ENCODE results near the gene APMAP. TPM values are rescaled to one million over a fixed set of nuclear protein-coding genes. Genes with fewer than 3 reads are reported as not detected.

The APMAP gene
- total and polyA plus RNA-seq, 7 donors: 9.6 to 55.8 (median 25.7) TPM

DNA sequence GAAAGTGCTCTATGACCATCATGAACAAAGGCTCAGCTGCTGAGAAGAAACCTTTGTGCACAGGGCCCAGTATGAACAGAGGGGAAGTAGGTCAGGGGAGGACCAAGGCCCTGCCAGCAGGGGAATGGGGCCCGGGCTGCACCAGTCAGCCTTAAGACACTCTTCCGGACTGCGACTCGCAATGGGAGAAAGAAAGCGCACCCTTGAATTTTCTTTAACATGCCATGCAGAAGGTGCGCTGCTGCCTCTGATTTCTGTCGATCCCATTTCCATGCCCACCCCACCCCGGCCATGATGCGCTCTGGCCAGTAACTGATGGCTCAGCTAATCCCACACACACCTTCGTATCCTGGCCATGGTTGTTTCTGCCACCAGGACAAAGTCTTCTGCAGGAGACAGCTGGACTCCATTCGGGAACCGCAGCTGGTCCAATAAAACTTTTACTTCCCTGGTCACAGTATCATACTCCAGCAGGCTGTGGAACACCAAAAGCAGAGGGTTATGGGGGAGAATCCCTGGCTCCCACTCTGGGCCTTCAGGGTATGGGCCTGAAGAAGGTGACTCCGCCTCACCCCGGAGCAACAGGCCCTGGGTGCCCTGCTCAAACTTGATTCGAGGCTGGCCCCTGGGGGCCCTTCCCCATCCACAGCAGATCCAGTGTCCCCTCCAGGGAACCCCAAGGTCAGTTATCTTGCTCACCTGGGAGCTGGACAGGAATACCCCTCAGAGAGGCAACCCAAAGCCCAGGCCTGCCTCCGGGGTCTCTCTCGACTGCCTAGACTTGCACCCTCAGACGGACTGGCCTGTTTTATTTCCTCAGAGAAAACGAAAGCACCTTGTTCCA is 23.1 kb downstream of the APMAP start:
- Histone ChIP-seq H3K27me3 (no peaks in the 10 kb centered on the region), H3K9me3 (no peaks in the 10 kb centered on the region), H3K36me3 (peaks cover under 1 to 93% (median 46%) of the 10 kb centered on the region in 4 donors), H3K27ac (no peak overlapping the region), H3K4me1 (no peaks in the 10 kb centered on the region), H3K4me3 (no peak overlapping the region)
- intact Hi-C loops (cut with DNase I): no loop called here
- TF ChIP-seq POLR2A (IDR thresholded peaks at IDR 0.05) (no peak), EP300 (IDR thresholded peaks at IDR 0.05) (no peak), POLR2AphosphoS5 (IDR thresholded peaks at IDR 0.05) (no peak)
- TF ChIP-seq, protein P1, sequence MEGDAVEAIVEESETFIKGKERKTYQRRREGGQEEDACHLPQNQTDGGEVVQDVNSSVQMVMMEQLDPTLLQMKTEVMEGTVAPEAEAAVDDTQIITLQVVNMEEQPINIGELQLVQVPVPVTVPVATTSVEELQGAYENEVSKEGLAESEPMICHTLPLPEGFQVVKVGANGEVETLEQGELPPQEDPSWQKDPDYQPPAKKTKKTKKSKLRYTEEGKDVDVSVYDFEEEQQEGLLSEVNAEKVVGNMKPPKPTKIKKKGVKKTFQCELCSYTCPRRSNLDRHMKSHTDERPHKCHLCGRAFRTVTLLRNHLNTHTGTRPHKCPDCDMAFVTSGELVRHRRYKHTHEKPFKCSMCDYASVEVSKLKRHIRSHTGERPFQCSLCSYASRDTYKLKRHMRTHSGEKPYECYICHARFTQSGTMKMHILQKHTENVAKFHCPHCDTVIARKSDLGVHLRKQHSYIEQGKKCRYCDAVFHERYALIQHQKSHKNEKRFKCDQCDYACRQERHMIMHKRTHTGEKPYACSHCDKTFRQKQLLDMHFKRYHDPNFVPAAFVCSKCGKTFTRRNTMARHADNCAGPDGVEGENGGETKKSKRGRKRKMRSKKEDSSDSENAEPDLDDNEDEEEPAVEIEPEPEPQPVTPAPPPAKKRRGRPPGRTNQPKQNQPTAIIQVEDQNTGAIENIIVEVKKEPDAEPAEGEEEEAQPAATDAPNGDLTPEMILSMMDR (IDR thresholded peaks at IDR 0.05): no peak
- WGBS, 2 donors: 81 to 93% methylated on average over 19 of the region's 19 CpGs
- peak; percentile 48 for DNase-seq

DNA sequence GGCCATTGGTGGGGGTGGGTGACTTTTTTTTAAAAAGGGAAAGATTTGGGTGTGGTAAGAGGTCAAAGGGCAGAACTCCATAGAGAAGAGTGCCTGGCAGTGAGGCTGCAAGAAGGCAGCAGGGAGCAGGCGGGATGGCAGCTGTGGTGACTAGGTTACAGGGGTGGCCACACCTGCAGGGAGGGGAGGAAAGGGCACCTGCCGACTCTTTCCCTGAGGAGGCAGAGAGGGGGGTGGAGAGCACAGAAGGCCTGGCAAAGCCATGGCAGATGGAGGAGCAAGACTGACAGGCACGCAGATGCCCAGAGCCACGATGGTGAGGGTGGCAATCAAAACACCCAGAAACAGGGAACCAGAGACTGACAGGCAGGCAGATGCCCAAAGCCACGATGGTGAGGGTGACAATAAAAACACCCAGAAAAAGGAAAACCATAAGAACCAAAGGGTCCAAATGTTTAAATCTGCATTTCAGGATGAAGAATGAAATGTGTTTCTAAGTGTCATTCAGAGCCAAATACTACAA is 24.2 kb downstream of the APMAP start:
- Histone ChIP-seq H3K27ac (no peak overlapping the region), H3K4me1 (no peaks in the 10 kb centered on the region), H3K4me3 (no peak overlapping the region), H3K36me3 (peaks cover 11 to 97% (median 56%) of the 10 kb centered on the region in 4 donors), H3K27me3 (no peaks in the 10 kb centered on the region), H3K9me3 (no peaks in the 10 kb centered on the region)
- peak; percentile 10 for DNase-seq
- no peak for TF ChIP-seq POLR2A (IDR thresholded peaks at IDR 0.05)
- TF ChIP-seq EP300 (IDR thresholded peaks at IDR 0.05): no peak
- TF ChIP-seq, protein P1 (IDR thresholded peaks at IDR 0.05): no peak
- no peak for TF ChIP-seq POLR2AphosphoS5 (IDR thresholded peaks at IDR 0.05)
- intact Hi-C loops (cut with DNase I): no loop called here
- WGBS, 2 donors: 23 to 71% methylated on average over 5 of the region's 5 CpGs

DNA sequence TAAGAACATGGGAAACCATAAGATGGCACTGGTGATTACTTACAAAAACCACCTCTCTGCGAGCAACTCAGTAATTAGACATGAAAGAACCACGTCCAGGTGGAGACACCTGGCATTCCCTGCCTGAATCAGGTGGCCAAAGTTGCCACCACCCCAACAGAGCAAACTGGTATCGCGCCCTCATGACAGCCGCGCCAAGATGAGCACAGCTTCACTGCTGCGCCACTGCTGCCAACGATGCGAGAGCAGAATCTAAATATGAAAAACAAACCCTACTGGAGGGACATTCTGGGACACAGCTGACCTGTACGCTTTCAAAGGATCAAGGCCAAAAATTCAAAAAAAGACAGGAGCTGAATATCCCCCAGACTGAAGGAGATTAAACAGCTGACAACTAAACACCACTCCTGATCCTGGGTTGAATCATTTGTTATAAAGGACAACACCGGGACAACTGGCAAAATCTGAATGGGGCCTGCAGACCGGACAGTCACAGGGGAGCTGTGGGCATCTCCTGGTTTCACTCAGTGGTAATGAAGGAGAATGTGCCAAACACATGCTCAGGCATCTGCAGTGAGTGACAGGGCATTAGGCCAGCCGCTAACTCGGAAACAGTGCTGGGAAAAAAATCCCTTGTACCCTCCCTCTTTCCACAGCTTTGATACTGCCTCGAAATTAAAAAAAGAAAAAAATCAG is 26.1 kb downstream of the APMAP start:
- TF ChIP-seq, protein P1 (IDR thresholded peaks at IDR 0.05): no peak
- no peak for TF ChIP-seq POLR2A (IDR thresholded peaks at IDR 0.05)
- no peak for TF ChIP-seq POLR2AphosphoS5 (IDR thresholded peaks at IDR 0.05)
- TF ChIP-seq EP300 (IDR thresholded peaks at IDR 0.05): no peak
- peak; percentile 30 for DNase-seq
- Histone ChIP-seq H3K27ac (no peak overlapping the region), H3K9me3 (no peaks in the 10 kb centered on the region), H3K4me3 (no peak overlapping the region), H3K36me3 (peaks cover 17 to 96% (median 62%) of the 10 kb centered on the region in 4 donors), H3K4me1 (no peaks in the 10 kb centered on the region), H3K27me3 (no peaks in the 10 kb centered on the region)
- 95 to 96% methylated on average over 15 of the region's 15 CpGs for WGBS, 2 donors
- intact Hi-C loops (cut with DNase I): no loop called here

DNA sequence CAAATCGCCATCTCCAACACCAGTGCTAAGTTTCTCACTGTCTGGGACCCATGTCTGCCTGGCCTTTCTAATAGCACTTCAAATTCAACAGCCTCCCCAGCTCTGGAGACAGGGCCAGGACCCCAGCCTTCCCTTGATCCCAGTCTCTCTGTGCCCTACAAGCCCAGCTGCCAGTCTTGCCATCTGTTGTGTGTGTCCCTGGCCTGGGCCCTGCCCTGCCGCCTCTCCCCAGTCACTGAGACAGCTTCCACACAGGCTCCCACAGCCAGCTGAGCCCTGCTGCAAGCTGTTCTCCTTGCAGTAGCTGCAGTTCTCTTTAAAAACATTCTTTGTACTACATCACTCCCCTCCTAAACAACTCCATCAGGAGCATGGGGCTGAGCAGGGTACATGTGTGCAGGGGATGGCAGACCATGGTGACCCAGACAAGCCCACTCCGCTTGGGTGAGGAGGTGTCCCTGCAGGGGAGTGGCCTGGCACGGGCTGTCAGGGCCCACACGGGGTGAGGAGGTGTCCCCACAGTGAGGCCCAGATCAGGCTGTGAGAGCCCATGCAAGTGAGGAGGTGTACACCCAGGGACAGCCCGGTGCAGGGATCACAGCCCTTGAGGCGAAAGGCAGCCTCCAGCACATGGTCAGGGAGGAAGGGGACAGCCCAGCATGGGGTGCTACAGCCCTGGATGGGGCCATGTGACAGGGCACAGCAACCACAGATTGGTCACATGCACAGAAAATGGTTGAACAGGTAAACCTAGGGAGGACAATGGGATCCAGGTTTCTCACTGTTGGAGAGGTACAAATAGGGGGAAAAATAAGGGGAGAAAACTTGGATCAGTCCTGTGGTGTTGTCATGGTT is 27.3 kb downstream of the APMAP start:
- no peaks in the 10 kb centered on the region for H3K27me3 ChIP-seq
- peak; percentile 57 for DNase-seq
- no peak overlapping the region for H3K4me3 ChIP-seq
- intact Hi-C loops (cut with DNase I): no loop called here
- no peaks in the 10 kb centered on the region for H3K9me3 ChIP-seq
- peaks cover 17 to 93% (median 65%) of the 10 kb centered on the region in 4 donors for H3K36me3 ChIP-seq
- H3K27ac ChIP-seq: no peak overlapping the region
- 91 to 92% methylated on average over 7 of the region's 7 CpGs for WGBS, 2 donors
- no peak for TF ChIP-seq POLR2AphosphoS5 (IDR thresholded peaks at IDR 0.05)
- TF ChIP-seq EP300 (IDR thresholded peaks at IDR 0.05): no peak
- TF ChIP-seq, protein P1 (IDR thresholded peaks at IDR 0.05): no peak
- TF ChIP-seq POLR2A (IDR thresholded peaks at IDR 0.05): no peak
- H3K4me1 ChIP-seq: no peaks in the 10 kb centered on the region
